Stimulated activated CD8-positive, alpha-beta memory T cell treated with anti-CD3 and anti-CD28 coated beads, Interleukin-12 subunit alpha, Interleukin-12 subunit beta, amount 100 ng/mL, for 4 hours (primary cell): ENCODE data around the gene UBASH3B.
A peak's percentile ranks its signal among the peaks of the same experiment; 100 is the strongest.
"Not testable (repeated sequence)": the region's sequence is repeated elsewhere in the genome, so short reads cannot be mapped to it uniquely, and the experiment has no call there.

Source experiments
- DNase-seq: peaks from one replicate; pipeline ENCODE4 v3.0.0-alpha.2; 2020; ENCODE audit warnings: low read depth

UBASH3B gene

DNA sequence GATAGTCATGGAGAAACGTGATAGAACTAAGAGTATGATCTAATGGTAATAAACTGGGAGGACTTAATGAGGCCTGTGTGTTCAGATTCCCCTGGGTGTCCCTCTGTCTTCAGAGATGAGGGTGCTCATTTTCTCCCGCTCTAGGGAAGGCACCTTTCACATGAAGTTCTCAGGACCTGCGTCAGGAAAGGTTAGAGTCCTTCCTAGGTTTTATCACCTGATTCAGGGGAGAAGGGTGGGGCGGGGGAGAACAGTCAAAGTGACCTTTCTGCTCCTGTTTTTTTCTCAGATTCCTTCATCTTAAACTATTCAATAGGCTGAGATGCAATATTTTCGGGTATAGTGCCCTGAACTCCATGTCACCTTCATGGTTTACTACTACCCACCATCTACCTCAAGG, 160.4 kb downstream of the UBASH3B start:
- no peak for DNase-seq

DNA sequence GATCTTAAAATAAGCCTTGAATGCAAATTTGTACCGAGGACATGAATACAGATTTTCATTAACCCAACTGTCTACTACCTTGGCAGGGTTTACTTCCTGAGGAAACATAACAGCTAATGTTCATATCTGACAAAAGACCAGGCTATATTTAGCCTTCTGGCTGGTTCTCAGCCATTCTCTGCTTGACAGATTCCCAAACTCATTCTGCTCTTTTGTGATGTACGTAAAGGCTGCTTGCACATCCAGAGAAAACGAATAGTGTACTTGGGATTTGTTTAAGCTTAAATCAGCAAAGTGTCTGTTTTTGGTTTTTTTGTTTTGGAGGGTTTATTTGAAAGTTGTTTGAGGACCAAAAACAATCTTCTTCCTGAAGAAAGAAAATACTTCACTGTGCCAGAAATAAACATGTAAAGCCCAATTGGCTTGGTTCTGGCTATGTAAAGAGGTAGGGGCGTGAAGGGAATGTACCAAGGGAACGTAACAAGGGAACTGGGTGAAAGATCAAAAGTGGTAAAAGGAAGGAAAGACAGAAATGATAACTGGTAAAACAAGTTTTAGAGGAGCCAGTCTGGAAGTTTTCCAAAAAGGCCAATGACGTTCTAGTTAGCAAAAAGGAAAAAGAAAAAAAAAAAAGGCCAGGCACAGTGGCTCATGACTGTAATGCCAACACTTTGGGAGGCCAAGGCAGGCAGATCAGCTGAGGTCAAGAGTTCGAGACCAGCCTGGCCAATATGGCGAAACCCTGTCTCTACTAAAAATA, 161.4 kb downstream of the UBASH3B start:
- DNase-seq = no peak

DNA sequence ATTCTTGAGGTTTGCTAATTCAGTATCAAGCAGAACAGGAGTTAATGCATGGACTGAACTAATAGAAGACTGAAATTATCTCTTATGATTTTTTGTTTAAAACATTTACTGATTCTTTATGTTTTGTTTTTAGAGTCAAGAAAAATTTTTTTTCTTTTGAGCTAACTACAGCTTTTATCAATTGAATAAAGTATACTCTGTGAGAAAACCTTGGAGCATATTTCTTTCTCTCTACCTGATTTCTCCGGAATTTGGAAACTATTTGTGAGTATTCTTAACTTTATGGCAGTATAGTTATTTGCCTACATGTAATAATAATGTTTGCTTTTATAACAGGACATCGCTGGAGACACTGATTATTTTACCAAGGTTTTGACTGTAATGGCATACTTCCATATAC, 164.6 kb downstream of the UBASH3B start:
- DNase-seq = no peak

- DNase-seq = no peak
Observed at GRCh38 chr11:122821169-122821568, 165.6 kb downstream of the UBASH3B start.

DNA sequence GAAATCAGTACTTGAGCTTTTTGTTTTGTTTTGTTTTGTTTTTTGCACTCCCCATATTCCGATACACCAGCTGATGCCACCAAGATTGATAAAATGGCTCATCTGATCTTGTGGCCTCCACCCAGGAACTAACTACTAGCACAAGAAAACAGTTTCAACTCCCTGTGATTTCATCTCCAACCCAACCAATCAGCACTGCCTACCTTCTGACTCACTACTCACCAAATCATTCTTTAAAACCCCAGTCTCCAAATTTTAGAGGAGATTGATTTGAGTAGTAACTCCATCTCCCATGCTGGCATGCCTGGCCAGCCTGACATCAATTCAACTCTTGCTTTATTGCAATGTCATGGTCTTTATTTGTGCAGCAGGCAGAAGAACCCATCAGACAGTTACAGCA, 166.7 kb downstream of the UBASH3B start:
- DNase-seq = no peak

DNA sequence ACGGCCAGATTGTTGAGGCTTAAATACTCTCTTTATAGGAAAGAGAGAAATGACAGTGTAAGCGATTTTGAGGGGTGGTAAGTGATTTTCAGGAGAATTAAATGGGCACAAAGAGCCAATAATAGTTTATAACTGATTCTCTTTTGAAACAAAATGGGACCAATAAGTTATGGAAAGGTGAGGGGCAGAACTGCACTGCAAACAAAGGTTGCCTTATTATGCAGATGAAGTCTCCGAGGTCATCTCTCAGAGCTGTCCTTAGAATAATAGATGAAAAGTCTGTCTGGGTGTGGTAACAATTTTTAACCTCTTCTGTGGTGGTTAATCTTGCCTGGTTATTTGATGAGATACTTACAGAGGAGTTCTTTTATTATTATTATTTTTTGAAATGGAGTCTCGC, 168.0 kb downstream of the UBASH3B start:
- DNase-seq = no peak

DNA sequence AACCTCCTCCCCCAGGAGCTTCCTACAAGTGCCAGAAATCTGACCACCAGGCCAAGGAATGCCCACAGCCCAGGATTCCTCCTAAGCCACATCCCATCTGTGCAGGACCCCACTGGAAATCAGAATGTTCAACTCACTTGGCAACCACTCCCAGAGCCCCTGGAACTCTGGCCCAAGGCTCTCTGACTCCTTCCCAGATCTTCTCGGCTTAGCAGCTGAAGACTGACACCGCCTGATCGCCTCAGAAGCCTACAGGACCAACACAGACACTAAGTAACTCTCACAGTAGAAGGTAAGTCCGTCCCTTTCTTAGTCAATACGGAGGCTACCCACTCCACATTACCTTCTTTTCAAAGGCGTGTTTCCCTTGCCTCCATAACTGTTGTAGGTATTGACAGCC, 173.8 kb downstream of the UBASH3B start:
- DNase-seq = not testable (repeated sequence)

DNA sequence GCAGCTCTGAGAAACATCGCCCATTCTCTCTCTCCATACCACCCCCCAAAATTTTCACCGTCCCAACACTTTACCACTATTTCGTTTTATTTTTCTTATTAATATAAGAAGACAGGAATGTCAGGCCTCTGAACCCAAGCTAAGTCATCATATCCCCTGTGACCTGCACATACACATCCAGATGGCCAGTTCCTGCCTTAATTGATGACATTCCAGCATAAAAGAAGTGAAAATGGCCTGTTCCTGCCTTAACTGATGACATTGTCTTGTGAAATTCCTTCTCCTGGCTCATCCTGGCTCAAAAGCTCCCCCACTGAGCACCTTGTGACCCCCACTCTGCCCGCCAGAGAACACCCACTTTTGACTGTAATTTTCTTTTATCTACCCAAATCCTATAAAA, 176.8 kb downstream of the UBASH3B start:
- not testable (repeated sequence) for DNase-seq

DNA sequence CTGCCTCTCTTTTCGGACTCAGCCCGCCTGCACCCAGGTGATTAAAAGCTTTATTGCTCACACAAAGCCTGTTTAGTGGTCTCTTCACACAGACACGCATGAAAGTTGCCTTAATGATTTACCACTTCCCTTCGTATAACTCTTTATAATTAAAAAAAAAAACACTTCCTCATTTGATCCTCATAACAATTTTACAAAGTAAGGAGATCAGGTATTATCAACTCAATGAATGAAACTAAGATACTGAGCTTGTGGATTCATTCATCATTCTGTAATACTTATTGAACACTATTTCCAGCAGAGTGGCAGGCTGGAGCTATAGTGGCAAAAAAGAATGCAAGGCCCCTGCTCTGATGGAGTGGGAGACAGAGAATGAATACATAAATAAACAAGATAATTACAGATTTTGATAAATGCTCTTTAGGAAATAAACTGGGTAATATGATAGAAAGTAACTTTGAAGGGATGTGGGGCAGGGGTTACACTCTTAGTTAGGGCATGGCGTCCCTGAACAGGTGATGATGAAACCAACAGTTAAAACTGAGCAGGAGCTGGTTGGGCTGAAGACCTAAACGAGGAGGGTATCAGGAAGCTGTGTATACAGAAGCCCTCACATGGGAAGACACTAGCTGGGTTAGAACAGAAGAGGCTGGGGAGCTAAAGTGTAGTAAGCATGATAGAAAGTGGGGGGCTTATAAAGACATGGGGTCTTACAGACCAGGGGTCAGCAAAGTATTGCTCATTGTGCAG, 177.4 kb downstream of the UBASH3B start:
- no peak for DNase-seq

- DNase-seq = no peak
Observed at GRCh38 chr11:122833846-122834464, 178.4 kb downstream of the UBASH3B start.

DNA sequence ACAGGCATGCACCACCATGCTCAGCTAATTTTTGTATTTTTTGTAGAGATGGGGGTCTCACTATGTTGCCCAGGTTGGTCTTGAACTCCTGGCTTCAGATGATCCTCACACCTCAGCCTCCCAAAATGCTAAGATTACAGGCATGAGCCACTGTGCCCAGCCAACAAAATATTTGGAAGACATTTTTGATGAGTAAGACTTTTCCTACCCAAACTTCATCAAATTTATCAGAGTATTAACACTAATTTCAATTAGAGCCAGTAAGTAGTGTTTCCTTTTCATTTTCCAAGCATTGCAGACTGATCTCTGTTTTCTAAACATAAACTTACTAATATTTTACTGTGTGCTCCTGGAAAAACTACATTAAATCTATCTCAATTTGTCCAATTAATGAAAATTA, 181.4 kb downstream of the UBASH3B start:
- no peak for DNase-seq

DNA sequence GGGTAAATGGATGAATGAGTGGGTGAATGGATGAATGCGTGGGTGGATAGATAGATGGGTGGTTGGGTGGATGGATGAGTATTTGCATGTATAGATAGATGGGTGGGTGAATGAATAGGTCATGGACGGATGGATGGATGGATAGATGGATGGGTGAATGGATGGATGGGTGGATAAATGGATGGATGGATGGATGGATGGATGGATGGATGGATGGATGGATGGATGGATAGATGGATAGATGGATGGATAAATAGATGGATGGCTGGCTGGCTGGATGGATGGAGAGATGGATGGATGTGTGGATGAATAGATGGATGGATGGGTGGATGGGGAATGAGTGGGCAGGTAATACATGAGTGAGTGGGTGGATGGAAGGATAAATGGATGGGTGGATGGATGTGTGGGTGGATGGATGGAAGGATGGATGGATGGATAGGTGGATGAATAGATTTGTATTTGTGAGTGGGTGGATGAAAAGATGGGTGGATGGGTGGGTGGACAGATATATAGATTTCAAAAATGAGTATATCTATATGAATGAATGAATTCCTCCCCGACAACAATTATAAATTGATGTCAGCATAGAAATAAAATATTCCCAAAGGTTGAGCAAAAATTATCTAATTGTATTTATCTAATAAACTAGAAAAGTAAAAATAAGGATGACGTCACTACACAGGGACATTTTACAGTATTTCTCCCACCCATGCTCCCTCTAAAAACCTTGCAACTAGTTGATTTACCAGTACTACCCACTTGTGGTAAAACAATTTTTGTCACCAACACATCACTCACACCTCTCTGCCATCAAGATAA, 182.2 kb downstream of the UBASH3B start:
- no peak for DNase-seq

DNA sequence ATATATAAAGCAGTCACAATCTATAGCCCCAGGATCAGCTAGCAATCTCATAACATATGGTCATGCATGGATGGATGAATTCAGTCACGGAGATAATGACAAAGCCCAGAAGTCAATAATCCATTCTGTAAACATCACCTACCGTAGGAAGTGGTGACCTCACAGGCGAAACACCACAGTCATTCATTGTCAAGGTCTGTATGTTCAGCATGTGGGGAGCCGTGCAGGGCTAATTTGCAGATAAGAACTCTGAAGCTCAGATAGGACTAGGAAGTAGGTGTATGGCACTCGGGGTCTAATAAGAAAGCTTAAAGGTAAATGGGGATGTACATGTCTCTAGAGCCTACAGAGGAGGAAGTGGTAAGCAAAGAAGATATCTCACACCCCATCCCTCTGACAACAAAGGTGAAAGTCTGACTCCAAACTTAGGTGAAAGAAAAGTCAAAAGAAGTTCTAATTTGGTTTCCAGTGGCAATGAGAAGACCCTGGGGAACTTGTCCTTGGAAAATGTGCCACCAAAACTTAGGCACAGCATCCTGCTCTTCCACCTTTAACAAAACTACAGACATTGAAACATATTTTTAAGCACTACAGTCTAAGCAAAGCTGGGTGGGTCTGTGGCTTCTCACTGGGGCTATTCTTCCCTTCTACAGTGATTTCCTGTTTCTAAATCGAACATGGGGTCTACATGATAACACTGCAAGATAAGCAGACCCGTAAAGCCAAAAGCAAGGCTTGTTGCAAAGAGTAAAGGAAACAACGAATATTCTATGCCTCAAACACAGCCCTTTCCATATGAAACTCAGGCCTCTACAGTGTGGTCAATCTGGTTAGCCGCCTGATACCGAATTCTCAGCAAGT, 188.0 kb downstream of the UBASH3B start:
- DNase-seq = no peak

GRCh38 chr11:122847466-122847865, 191.9 kb downstream of the UBASH3B start:
- no peak for DNase-seq

DNA sequence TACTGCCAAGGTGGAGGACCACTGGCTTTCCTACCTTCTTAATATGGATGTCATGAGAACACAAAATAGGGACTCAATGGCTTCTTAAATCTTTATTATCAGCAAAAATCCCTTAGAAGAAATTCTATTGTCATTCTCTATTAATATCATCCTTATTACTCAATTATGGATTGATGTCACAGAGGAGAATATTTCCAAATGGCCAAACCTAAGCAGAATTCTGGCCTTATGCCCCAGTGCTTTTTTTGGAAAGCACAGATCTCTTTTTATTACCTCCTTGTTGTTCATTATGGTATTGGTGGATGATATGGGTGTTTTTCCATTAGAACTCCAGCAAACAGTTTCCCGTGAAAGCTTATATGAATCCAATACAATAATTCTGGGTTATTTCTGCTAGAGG, 192.7 kb downstream of the UBASH3B start:
- DNase-seq = no peak

- DNase-seq = peak; percentile 55
Observed at GRCh38 chr11:122850076-122850631, 194.6 kb downstream of the UBASH3B start.

DNA sequence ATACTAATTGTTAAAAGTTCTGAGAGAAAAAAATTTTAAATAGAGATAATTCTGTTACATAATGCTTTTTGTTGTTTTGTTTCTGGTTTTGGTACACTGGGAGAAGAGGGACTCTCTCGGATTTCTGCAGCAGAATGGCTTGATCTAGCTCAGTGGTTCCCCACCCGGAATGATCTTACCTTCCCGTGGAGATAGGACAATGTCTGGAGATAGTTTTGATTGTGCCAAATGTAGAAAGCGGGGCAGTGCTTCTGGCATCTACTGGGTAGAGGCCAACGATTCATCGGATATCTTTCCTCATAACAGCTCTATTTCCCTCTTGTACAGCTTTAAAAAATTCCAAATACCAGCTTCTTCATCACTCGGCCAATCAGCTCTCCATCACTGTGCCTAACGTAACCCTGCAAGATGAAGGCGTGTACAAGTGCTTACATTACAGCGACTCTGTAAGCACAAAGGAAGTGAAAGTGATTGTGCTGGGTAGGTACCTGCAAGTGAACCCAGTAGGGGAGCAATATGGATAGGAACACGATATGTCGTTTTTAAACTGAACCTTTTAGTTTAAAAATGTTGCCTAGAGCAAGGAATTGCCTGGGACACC, 195.9 kb downstream of the UBASH3B start:
- DNase-seq = no peak

DNA sequence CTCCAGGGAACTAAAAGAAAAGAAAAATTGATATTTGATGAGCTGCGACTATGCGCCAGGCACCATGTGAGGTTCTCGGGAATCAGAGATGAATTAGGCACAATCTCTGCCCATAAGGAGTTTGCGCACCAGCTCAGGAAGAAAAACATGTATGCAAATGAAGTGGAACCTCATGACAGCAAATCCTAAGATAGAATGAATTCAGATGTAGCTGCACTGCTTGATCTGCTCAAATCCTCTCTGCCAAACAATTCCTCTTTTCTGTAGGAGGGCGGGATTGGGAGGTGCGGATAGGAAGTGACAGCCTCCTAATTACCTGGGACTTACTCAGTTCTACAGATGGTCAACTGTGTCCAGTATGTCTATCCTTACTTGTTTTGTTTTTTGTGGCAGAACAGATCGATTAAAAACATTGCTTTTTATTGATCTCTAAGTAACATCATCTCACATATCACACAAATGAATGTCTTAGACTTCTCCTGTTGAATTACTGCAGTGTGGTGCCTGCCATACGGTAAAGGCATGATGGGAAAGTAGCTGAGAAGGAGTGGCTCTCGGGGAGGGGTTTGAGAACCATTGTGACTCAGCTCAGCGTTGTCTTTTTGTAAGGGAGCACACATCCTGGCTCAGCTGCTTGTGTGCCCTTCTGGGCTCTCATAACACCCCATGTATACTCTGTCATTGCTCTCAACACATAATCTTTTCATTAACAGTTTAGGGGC, 196.7 kb downstream of the UBASH3B start:
- DNase-seq = no peak

DNA sequence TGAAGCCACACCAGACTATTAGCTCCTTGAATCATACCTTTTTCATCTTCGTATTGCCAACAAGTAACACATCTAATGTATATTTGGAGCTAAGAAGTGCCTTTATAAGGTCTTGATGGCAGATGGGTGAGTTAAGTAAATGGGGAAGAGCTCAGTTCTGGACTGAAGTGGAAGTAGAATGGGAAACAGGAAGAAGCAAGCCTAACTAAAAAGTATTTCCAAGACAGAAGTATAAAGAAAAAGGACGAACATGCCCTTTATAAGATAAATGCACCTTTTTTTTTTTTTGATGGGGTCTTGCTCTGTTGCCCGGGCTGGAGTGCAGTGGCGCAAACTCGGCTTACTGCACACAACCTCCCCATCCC, 197.3 kb downstream of the UBASH3B start:
- no peak for DNase-seq

- no peak for DNase-seq
Observed at GRCh38 chr11:122853261-122853660, 197.7 kb downstream of the UBASH3B start.
